Naive thymus-derived CD4-positive, alpha-beta T cell (primary cell): Measurements from ENCODE around the gene ZNF28. TPM values are rescaled to one million over a fixed set of nuclear protein-coding genes. Genes with fewer than 3 reads are reported as not detected.

Experiments
- ATAC-seq: fragments of 150-1000 bp; cut with Tn5 transposase; 2 replicates; pipeline ENCODE4 v1.10.0; 2021; ENCODE audit warnings: mild to moderate bottlenecking, moderate library complexity
- CTCF ChIA-PET: fragments of 350-600 bp; sonication (Branson Sonifier 250); formaldehyde crosslinking; loops from one replicate; lab custom pipeline; 2021; ENCODE audit warnings: antibody characterized with exemption; lab: Charles Lee
- POLR2A ChIA-PET: fragments of 350-600 bp; sonication (Branson Sonifier 250); formaldehyde crosslinking; loops from one replicate; lab custom pipeline; 2021; ENCODE audit warnings: antibody characterized with exemption, inconsistent platforms; lab: Charles Lee
- DNase-seq, 9 donors: peaks; one replicate each; pipeline versions ENCODE4 v3.0.0 to v3.0.0-alpha.2; 2020 to 2022; ENCODE audit warnings: mixed read lengths in 1 of 9
- H3K27ac ChIP-seq: one replicate; pipeline ENCODE4 v1.7.0; 2013; ENCODE audit warnings: mild to moderate bottlenecking, low read depth, low read length, moderate library complexity
- H3K27me3 ChIP-seq, 2 donors: one replicate each; pipeline ENCODE4 v1.7.0; 2013; ENCODE audit warnings: low read length in 2 of 2, mild to moderate bottlenecking in 2 of 2, moderate library complexity in 2 of 2; ENCODE audit not compliant: control insufficient read depth in 2 of 2, insufficient read depth in 2 of 2
- H3K36me3 ChIP-seq, 3 experiments: 1 replicate in 2 of 3; 2 replicates in 1 of 3; pipeline ENCODE4 v1.7.0; 2013; ENCODE audit warnings: low read length in 3 of 3, mild to moderate bottlenecking in 3 of 3, moderate library complexity in 1 of 3; ENCODE audit not compliant: insufficient read depth in 3 of 3, control insufficient read depth in 2 of 3
- H3K4me1 ChIP-seq, 2 donors: one replicate each; pipeline ENCODE4 v1.7.0; 2013; ENCODE audit warnings: low read length in 2 of 2, mild to moderate bottlenecking in 2 of 2, moderate library complexity in 1 of 2; ENCODE audit not compliant: control insufficient read depth in 2 of 2, insufficient read depth in 2 of 2
- H3K4me3 ChIP-seq: 2 replicates; pipeline ENCODE4 v1.7.0; 2013; ENCODE audit warnings: mild to moderate bottlenecking, low read length
- H3K9me3 ChIP-seq, 3 experiments: 1 replicate in 2 of 3; 2 replicates in 1 of 3; pipeline ENCODE4 v1.7.0; 2013; ENCODE audit warnings: low read length in 3 of 3; ENCODE audit not compliant: control insufficient read depth in 2 of 3
- H3K27ac Mint-ChIP-seq, 9 donors: one replicate each; pipeline ENCODE4 v1.8.0; 2020 to 2022; ENCODE audit warnings: mixed read lengths in 9 of 9, mild to moderate bottlenecking in 8 of 9, moderate library complexity in 5 of 9, inconsistent platforms in 2 of 9
- H3K27me3 Mint-ChIP-seq, 5 donors: one replicate each; pipeline ENCODE4 v1.8.0; 2021 to 2022; ENCODE audit warnings: mixed read lengths in 5 of 5, mild to moderate bottlenecking in 1 of 5
- H3K36me3 Mint-ChIP-seq, 5 donors: one replicate each; pipeline ENCODE4 v1.8.0; 2020 to 2022; ENCODE audit warnings: mixed read lengths in 5 of 5, mild to moderate bottlenecking in 3 of 5, inconsistent platforms in 1 of 5
- H3K4me1 Mint-ChIP-seq, 7 donors: one replicate each; pipeline ENCODE4 v1.8.0; 2020 to 2022; ENCODE audit warnings: mixed read lengths in 7 of 7, mild to moderate bottlenecking in 3 of 7, inconsistent platforms in 1 of 7
- H3K4me3 Mint-ChIP-seq, 10 donors: one replicate each; pipeline ENCODE4 v1.8.0; 2020 to 2022; ENCODE audit warnings: mild to moderate bottlenecking in 10 of 10, mixed read lengths in 10 of 10, moderate library complexity in 6 of 10, inconsistent platforms in 2 of 10
- H3K9me3 Mint-ChIP-seq, 11 donors: one replicate each; pipeline ENCODE4 v1.8.0; 2020 to 2022; ENCODE audit warnings: mixed read lengths in 11 of 11, mild to moderate bottlenecking in 4 of 11, inconsistent platforms in 1 of 11, moderate library complexity in 1 of 11
- intact Hi-C, 2 donors: fragments of 100-400 bp; cut with micrococcal nuclease; formaldehyde crosslinking; loops; one replicate each; pipeline ENCODE4 v1.15.1; 2023
- polyA plus RNA-seq, 2 donors: library from polyadenylated mRNA; unstranded; fragments of 300-500 nt; fragmentation: Illumina TruSeq; gene quantifications; one replicate each; pipeline ENCODE4 v1.2.3, GENCODE V29; 2021
- total RNA-seq, 6 experiments: library from RNA in 5 of 6; stranded (reverse) in 5 of 6; gene quantifications; 1 replicate in 5 of 6; 2 replicates in 1 of 6; pipeline ENCODE4 v1.2.3 and lab custom pipeline; 2021 to 2026

The ZNF28 gene
- total and polyA plus RNA-seq, 7 experiments from 2014 or later = 6.5 to 26.0 (median 14.4) TPM

GRCh38 chr19:52748336-52748950 is 73.0 kb downstream of the ZNF28 start:
- no peak overlapping the region for H3K27ac ChIP-seq
- intact Hi-C loops = loop anchor here in 1 of 2 donors (1.0 to 5.0 kb wide), 5 partner anchors 13 to 609 kb away; partner anchors contain the start of genes ZNF480, ZNF611, ZNF616 and ZNF880
- ATAC-seq (no peak), DNase-seq (peak in 7 of 9 donors; percentile 18 to 43 (median 35))
- H3K4me1 ChIP-seq = no peaks in the 10 kb centered on the region
- no peaks in the 10 kb centered on the region for H3K36me3 ChIP-seq
- H3K27ac Mint-ChIP-seq = no peak overlapping the region
- ChIA-PET POLR2A (interaction anchor here (1.2 kb wide), 1 partner anchor 12 kb away, joined by 3 read pairs; no protein-coding TSS in a partner anchor), CTCF (interaction anchor here (0.7 to 1.6 kb wide), 7 partner anchors 113 to 511 kb away, joined by 3 to 10 read pairs (median 3); no protein-coding TSS in a partner anchor)
- no peak overlapping the region for H3K4me3 ChIP-seq
- no peaks in the 10 kb centered on the region for H3K27me3 ChIP-seq
- no peaks in the 10 kb centered on the region for H3K9me3 ChIP-seq
- no peaks in the 10 kb centered on the region for H3K27me3 Mint-ChIP-seq
- H3K36me3 Mint-ChIP-seq = peaks cover 0 to 4% (median 0%) of the 10 kb centered on the region in 5 donors
- peaks cover 0 to 21% (median 0%) of the 10 kb centered on the region in 11 donors for H3K9me3 Mint-ChIP-seq
- no peak overlapping the region for H3K4me3 Mint-ChIP-seq
- H3K4me1 Mint-ChIP-seq = peaks cover 0 to 13% (median 6%) of the 10 kb centered on the region in 7 donors

Other genes with a start within 250 kb of the ZNF28 start
- gene ZNF83, start 183.3 kb downstream of the ZNF28 start, total RNA-seq = 100 to 1,000 TPM in 2 of 5 experiments, 10 to 100 TPM in 3; 49.7 to 113 (median 70.5) TPM
- 10 to 100 TPM; 17.2 to 21.8 TPM for gene ZNF83, start 183.3 kb downstream of the ZNF28 start, polyA plus RNA-seq
- 10 to 100 TPM; 23.4 to 56.0 (median 36.8) TPM for gene ZNF611, start 86.6 kb downstream of the ZNF28 start, total RNA-seq
- 10 to 100 TPM; 32.6 to 43.5 TPM for gene ZNF611, start 86.6 kb downstream of the ZNF28 start, polyA plus RNA-seq
- gene ZNF600, start 34.8 kb downstream of the ZNF28 start, total RNA-seq = 10 to 100 TPM in 4 of 5 experiments, 1 to 10 TPM in 1; 6.7 to 30.0 (median 19.8) TPM
- gene ZNF600, start 34.8 kb downstream of the ZNF28 start, polyA plus RNA-seq = 10 to 100 TPM in 1 of 2 donors, 1 to 10 TPM in 1; 5.2 to 17.2 TPM
- gene ZNF468, start 36.0 kb upstream of the ZNF28 start, total RNA-seq = 10 to 100 TPM; 10.7 to 26.7 (median 21.7) TPM
- gene ZNF468, start 36.0 kb upstream of the ZNF28 start, polyA plus RNA-seq = 10 to 100 TPM; 16.0 to 25.4 TPM
- 10 to 100 TPM in 3 of 5 experiments, 1 to 10 TPM in 2; 4.5 to 13.4 (median 11.6) TPM for gene ZNF320, start 76.0 kb upstream of the ZNF28 start, total RNA-seq
- 1 to 10 TPM; 5.4 to 7.1 TPM for gene ZNF320, start 76.0 kb upstream of the ZNF28 start, polyA plus RNA-seq
- gene ZNF888, start 101.8 kb upstream of the ZNF28 start, total RNA-seq = 1 to 10 TPM; 2.1 to 7.2 (median 6.0) TPM
- 1 to 10 TPM; 1.3 to 2.5 TPM for gene ZNF888, start 101.8 kb upstream of the ZNF28 start, polyA plus RNA-seq
- gene ZNF816, start 141.2 kb upstream of the ZNF28 start, total RNA-seq = 10 to 100 TPM in 3 of 5 experiments, 1 to 10 TPM in 2; 5.0 to 25.7 (median 11.0) TPM
- 10 to 100 TPM; 14.0 to 27.7 TPM for gene ZNF816, start 141.2 kb upstream of the ZNF28 start, polyA plus RNA-seq
- gene ERVV-1, start 192.3 kb upstream of the ZNF28 start, total RNA-seq = not detected
- not detected for gene ERVV-1, start 192.3 kb upstream of the ZNF28 start, polyA plus RNA-seq
- gene ERVV-2, start 223.1 kb upstream of the ZNF28 start, total RNA-seq = not detected
- gene ERVV-2, start 223.1 kb upstream of the ZNF28 start, polyA plus RNA-seq = not detected